ENCODE measurements around the gene CYP46A1. TPM values are rescaled to one million over a fixed set of nuclear protein-coding genes. Genes with fewer than 3 reads are reported as not detected.

CYP46A1 gene
- total RNA-seq, 1 donor from 2014 or later: 3.6 TPM

DNA sequence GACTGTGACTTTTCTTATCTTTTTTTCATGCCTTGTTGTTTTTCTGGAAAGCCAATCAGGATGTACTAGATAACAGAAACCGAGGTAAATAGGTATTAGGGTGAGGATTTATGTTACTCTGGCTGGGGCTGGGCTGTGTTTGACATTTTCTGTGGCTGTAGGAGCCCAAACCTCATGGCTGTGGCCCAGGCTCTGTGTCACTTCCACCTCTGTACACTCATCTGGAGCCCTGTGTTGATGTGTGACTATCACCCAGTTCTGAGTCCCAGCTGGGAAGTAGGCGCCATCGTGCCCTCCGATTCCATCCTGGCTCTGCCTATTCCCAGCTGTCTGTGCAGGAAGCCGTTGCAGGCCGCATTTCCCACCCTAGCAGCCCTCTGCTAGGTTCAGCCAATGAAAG lies 40.8 kb upstream of the CYP46A1 start:
- Mint-ChIP-seq H3K36me3 (ENCODE audit: low read depth) (no peaks in the 10 kb centered on the region), H3K27me3 (ENCODE audit: low read depth) (peaks cover 5% of the 10 kb centered on the region), H3K27ac (ENCODE audit: unreplicated experiment) (no peak overlapping the region), H3K4me1 (peaks cover 5% of the 10 kb centered on the region), H3K4me3 (no peak overlapping the region), H3K9me3 (no peaks in the 10 kb centered on the region)
- TF ChIP-seq, protein P1, sequence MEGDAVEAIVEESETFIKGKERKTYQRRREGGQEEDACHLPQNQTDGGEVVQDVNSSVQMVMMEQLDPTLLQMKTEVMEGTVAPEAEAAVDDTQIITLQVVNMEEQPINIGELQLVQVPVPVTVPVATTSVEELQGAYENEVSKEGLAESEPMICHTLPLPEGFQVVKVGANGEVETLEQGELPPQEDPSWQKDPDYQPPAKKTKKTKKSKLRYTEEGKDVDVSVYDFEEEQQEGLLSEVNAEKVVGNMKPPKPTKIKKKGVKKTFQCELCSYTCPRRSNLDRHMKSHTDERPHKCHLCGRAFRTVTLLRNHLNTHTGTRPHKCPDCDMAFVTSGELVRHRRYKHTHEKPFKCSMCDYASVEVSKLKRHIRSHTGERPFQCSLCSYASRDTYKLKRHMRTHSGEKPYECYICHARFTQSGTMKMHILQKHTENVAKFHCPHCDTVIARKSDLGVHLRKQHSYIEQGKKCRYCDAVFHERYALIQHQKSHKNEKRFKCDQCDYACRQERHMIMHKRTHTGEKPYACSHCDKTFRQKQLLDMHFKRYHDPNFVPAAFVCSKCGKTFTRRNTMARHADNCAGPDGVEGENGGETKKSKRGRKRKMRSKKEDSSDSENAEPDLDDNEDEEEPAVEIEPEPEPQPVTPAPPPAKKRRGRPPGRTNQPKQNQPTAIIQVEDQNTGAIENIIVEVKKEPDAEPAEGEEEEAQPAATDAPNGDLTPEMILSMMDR (conservative IDR thresholded peaks at IDR 0.05): no peak
- no peak for DNase-seq (ENCODE audit: low read depth, low spot score)

DNA sequence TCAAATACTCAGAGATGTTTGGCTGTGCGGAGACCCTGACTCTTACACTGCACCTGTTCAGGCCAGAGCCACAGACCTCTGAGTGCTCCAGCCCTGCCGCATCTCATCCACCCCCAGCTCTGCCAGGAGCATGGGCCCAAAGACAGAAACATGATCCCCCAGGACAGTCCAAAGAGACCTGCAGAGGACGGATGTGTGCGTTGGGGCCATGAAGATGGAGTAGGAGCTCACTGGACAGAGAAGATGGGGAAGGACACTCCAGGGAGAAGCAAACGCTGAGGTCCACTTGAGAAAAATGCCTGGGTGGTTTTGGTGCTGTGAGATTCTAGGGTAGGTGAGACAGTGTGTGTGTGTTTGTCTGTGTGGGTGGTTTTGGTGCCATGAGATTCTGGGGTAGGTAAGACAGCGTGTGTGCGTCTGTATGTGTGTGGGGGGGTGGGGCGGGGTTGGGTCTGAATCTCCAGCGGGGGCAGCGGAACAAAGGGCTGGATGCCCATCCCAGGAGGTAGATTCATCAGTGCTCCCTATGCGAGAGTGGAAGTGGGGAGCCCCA lies 40.0 kb upstream of the CYP46A1 start:
- Mint-ChIP-seq H3K27me3 (ENCODE audit: low read depth) (peaks cover 5% of the 10 kb centered on the region), H3K27ac (ENCODE audit: unreplicated experiment) (peak overlapping the region; percentile 11), H3K4me1 (peaks cover 5% of the 10 kb centered on the region), H3K4me3 (peak overlapping the region; percentile 20), H3K9me3 (no peaks in the 10 kb centered on the region), H3K36me3 (ENCODE audit: low read depth) (no peaks in the 10 kb centered on the region)
- no peak for DNase-seq (ENCODE audit: low read depth, low spot score)
- TF ChIP-seq, protein P1 (conservative IDR thresholded peaks at IDR 0.05): no peak

DNA sequence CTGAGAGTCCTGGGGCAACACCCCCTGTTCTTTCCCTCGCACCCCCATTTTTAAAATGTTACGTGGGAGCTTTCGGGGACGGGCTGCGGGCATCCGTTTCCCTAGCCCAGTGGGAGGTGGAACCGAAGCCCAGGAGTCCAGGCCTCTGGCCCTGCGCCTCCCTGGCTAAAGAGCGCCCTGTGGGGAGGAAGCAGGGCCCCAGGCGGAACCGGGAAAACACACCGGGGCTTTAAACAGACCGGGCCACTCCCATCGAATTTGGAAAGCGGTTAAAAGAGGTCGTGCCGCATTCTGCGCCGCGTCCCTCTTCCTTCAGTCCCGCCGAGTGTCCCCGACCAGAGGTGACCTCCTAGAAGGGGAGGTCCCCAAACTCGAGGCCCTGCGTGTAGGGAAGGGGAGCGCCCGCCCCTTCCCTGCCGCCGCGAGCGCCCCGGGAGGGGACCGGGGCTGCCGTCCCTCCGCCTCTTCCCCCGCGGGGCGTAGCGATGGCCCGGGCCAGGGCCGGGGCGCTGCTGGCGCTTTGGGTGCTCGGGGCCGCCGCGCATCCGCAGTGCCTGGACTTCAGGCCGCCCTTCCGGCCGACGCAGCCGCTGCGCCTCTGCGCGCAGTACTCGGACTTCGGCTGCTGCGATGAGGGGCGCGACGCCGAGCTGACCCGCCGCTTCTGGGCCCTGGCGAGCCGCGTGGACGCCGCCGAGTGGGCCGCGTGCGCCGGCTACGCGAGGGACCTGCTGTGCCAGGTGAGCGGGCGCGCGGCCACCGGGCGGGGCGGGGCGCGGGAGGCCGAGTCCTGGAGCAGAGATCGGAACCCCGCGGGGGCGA lies 39.2 kb upstream of the CYP46A1 start, which contains the start of gene HHIPL1:
HHIPL1 (plus strand) TSS at position 407 of the 822 bp plus-strand sequence; CDS start at position 486, 79 bp downstream.
- peak within 1 kb of the TSS; percentile 11 for H3K27ac Mint-ChIP-seq (ENCODE audit: unreplicated experiment)
- peak; percentile 45 for DNase-seq (ENCODE audit: low read depth, low spot score)
- H3K27me3 Mint-ChIP-seq (ENCODE audit: low read depth): peaks cover 5% of the 10 kb centered on the region
- no peaks in the 10 kb centered on the region for H3K36me3 Mint-ChIP-seq (ENCODE audit: low read depth)
- H3K4me3 Mint-ChIP-seq: peak within 1 kb of the TSS; percentile 20
- H3K9me3 Mint-ChIP-seq: no peaks in the 10 kb centered on the region
- peaks cover 5% of the 10 kb centered on the region for H3K4me1 Mint-ChIP-seq
- TF ChIP-seq, protein P1 (conservative IDR thresholded peaks at IDR 0.05): no peak

DNA sequence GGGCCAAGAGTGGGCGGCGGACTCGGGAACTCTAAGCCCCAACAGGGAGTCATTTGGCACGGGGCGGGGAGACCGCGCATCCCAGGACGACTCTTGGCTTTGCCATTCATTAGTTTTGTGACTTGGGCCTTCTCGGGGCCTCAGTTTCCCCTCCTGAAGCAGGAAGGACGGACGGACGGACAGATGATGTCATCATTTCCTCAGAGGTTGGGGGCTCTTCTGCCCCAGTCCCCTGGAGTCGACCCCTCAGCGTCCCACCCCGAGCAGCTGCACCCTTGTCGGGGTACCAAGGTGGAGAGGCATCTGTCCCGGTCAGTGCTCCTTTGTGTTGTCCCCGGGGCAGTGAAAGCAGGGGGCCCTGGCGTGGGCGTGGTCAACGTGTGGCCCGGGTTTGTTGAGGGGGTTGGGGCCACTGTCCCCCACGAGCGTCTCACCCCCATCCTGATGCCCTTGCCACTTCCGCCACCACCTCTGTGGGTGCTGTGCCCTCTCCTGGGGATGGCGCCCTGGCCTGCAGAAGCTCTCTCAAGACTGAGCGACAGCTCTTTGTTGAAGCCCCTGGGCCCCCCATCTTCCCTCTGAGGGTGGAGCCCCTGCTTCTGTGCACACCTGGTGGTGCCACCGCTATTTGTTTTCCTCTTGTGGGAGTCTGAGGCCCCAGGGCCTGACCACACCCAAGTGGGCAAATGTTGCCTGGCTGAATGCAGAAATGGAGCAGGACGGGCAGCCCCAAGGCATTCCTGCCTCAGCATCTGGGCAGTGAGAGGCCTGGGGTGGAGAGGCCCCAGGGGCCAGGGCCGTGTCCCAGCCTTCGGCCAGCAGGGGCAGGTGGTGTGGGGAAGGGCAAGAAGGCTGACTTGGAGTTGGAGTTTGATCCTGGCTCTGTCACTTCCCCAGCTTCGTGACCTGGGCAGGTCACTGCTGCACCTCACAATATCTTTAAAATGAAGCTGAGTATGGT lies 38.3 kb upstream of the CYP46A1 start:
- H3K27me3 Mint-ChIP-seq (ENCODE audit: low read depth): peaks cover 5% of the 10 kb centered on the region
- no peaks in the 10 kb centered on the region for H3K9me3 Mint-ChIP-seq
- TF ChIP-seq, protein P1 (conservative IDR thresholded peaks at IDR 0.05): no peak
- H3K27ac Mint-ChIP-seq (ENCODE audit: unreplicated experiment): no peak overlapping the region
- no peaks in the 10 kb centered on the region for H3K36me3 Mint-ChIP-seq (ENCODE audit: low read depth)
- no peak overlapping the region for H3K4me3 Mint-ChIP-seq
- no peak for DNase-seq (ENCODE audit: low read depth, low spot score)
- H3K4me1 Mint-ChIP-seq: peaks cover 5% of the 10 kb centered on the region

DNA sequence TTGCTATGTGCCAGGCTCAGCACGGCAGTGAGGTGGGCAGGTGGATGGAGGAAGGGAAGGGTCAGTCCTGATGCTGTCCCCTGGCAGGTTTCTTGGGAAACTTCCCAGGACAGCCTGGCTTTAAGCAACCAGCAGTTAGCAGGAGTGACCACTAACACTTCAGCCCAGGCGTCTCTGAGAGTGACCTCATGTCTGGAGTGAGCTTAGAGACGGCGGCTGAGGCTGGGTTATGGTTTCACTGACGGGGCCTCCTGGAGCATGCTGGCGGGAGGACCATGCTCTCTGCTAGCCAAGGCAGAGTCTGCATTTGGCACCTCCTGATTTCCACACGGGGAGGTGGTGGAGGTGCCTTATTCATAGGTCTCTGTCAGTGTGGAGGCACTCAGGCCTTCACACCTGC lies 36.7 kb upstream of the CYP46A1 start:
- Mint-ChIP-seq H3K36me3 (ENCODE audit: low read depth) (no peaks in the 10 kb centered on the region), H3K27ac (ENCODE audit: unreplicated experiment) (no peak overlapping the region), H3K4me3 (no peak overlapping the region), H3K9me3 (no peaks in the 10 kb centered on the region), H3K27me3 (ENCODE audit: low read depth) (peaks cover 5% of the 10 kb centered on the region), H3K4me1 (peaks cover 5% of the 10 kb centered on the region)
- DNase-seq (ENCODE audit: low read depth, low spot score): no peak
- TF ChIP-seq, protein P1 (conservative IDR thresholded peaks at IDR 0.05): no peak
